Epithelial cell of proximal tubule (primary cell): ENCODE data around the gene DHX8. TPM values are rescaled to one million over a fixed set of nuclear protein-coding genes. Genes with fewer than 3 reads are reported as not detected.

Experiments used
- DNase-seq: peaks from one replicate; pipeline ENCODE4 v3.0.0-alpha.2; 2011; ENCODE audit warnings: low read depth
- H3K4me3 ChIP-seq: 2 replicates; pipeline ENCODE4 v1.5.1; 2011; ENCODE audit warnings: low read depth, mild to moderate bottlenecking, low read length
- CTCF ChIP-seq: conservative IDR thresholded peaks from 2 replicates; pipeline ENCODE4 v1.5.1; 2012; ENCODE audit warnings: low read depth, mild to moderate bottlenecking, low read length
- total RNA-seq: library from RNA; depleted of rRNA; stranded (reverse); fragments of >200 nt; gene quantifications from 2 replicates; pipeline ENCODE4 v1.2.3, GENCODE V29; 2015

Gene DHX8
- total RNA-seq, 1 donor from 2014 or later = 25.8 TPM

GRCh38 chr17:43548689-43549379, 65.1 kb downstream of the DHX8 start:
- TF ChIP-seq CTCF = no peak
- H3K4me3 ChIP-seq = no peak overlapping the region

GRCh38 chr17:43549496-43549895, 65.7 kb downstream of the DHX8 start:
- TF ChIP-seq CTCF = no peak
- no peak overlapping the region for H3K4me3 ChIP-seq
- no peak for DNase-seq

More at GRCh38 chr17:43548689-43549379, 65.1 kb downstream of the DHX8 start:
- no peak for DNase-seq

- H3K4me3 ChIP-seq = no peak overlapping the region
- TF ChIP-seq CTCF = no peak
- DNase-seq = no peak
Observed at GRCh38 chr17:43550754-43551153, 67.0 kb downstream of the DHX8 start.

GRCh38 chr17:43552229-43552837, 68.6 kb downstream of the DHX8 start:
- TF ChIP-seq CTCF = no peak
- H3K4me3 ChIP-seq = no peak overlapping the region
- DNase-seq = no peak

- no peak overlapping the region for H3K4me3 ChIP-seq
- no peak for DNase-seq
- no peak for TF ChIP-seq CTCF
Observed at GRCh38 chr17:43553573-43553972, 69.8 kb downstream of the DHX8 start.

GRCh38 chr17:43554857-43555256, 71.1 kb downstream of the DHX8 start:
- H3K4me3 ChIP-seq = no peak overlapping the region
- no peak for DNase-seq
- TF ChIP-seq CTCF = no peak

GRCh38 chr17:43556292-43556691, 72.5 kb downstream of the DHX8 start:
- no peak overlapping the region for H3K4me3 ChIP-seq
- no peak for DNase-seq
- TF ChIP-seq CTCF = no peak
